ENCODE results near the gene SLC12A7. TPM values are rescaled to one million over a fixed set of nuclear protein-coding genes. Genes with fewer than 3 reads are reported as not detected.

Gene SLC12A7
- total RNA-seq, 4 donors from 2014 or later = 26.1 to 41.6 (median 29.1) TPM

DNA sequence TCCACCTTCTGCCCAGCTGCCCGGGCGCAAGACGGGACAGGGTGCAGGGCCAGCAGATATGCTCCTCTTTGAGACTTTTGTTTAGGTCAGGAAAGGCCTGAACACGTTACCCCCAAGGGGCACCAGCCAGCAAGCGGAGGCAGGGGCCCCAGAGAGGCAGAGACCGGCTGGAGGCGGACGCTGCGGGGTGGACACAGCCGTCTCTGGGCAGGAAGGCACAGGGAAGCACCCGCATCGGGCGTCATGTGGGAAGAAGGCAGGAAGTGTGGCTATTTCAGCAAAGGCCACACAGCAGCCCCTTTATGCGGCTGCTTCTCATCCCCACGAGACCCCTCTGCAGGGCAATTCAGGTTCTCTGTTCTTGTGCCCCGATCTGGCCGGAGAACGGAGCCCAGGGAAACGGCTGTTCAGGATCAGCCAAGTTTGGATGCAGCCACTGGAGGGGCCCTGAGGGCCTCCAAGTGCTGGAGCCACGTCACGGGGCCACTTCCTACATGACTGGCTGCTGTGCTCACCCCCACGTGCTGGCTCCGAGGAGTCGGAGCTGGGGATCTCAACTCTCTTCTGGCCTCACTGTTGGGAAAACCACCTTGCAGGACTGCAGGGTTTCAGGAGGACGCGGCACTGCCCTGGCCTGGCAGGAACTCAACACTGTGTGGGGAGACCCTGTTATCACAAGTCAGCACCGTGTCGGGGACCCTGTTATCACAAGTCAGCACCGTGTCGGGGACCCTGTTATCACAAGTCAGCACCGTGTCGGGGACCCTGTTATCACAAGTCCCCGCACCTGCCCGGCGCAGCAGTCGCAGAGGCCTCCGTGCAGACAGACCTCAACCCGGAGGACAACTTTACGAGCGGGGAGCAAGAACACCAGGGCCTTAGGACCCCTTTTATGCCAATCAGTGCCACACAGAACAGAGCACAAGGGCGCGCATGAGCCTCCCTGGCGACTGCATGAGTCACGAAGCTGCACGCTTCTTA is 44.4 kb downstream of the SLC12A7 start:
- no peaks in the 10 kb centered on the region for H3K4me1 ChIP-seq
- H3K9me3 ChIP-seq = no peaks in the 10 kb centered on the region
- intact Hi-C loops (cut with DNase I) = no loop called here
- TF ChIP-seq, protein P1, sequence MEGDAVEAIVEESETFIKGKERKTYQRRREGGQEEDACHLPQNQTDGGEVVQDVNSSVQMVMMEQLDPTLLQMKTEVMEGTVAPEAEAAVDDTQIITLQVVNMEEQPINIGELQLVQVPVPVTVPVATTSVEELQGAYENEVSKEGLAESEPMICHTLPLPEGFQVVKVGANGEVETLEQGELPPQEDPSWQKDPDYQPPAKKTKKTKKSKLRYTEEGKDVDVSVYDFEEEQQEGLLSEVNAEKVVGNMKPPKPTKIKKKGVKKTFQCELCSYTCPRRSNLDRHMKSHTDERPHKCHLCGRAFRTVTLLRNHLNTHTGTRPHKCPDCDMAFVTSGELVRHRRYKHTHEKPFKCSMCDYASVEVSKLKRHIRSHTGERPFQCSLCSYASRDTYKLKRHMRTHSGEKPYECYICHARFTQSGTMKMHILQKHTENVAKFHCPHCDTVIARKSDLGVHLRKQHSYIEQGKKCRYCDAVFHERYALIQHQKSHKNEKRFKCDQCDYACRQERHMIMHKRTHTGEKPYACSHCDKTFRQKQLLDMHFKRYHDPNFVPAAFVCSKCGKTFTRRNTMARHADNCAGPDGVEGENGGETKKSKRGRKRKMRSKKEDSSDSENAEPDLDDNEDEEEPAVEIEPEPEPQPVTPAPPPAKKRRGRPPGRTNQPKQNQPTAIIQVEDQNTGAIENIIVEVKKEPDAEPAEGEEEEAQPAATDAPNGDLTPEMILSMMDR (IDR thresholded peaks at IDR 0.05) = no peak
- TF ChIP-seq POLR2A (IDR thresholded peaks at IDR 0.05) = no peak
- DNase-seq = no peak
- no peak overlapping the region for H3K27ac ChIP-seq
- WGBS, 2 donors = 90 to 92% methylated on average over 32 to 42 of the region's 45 CpGs
- H3K4me3 ChIP-seq (replicated peaks in 1 of 3) = no peak overlapping the region
- H3K36me3 ChIP-seq = peaks cover 24 to 39% of the 10 kb centered on the region in 2 donors
- no peaks in the 10 kb centered on the region for H3K27me3 ChIP-seq

DNA sequence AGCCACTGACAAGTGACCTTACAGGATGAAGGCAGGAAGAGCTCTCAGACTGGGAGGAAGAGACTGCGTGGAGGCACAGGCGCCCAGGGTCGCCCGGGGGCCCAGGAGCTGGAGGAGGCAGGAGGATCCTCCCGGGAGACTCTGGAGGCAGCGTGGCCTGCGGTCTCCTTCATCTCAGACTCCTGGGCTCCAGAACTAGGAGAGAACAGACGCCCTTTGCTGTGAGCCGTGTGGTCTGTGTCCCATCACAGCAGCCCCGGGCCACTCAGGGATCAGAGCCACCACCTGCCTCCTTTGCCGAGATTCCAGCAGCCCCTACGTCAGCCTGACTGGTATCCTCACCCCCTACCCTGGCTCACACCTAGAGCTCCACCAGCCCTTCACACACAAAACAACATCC is 45.2 kb downstream of the SLC12A7 start:
- peaks cover 28 to 40% of the 10 kb centered on the region in 2 donors for H3K36me3 ChIP-seq
- TF ChIP-seq POLR2A (IDR thresholded peaks at IDR 0.05) = no peak
- TF ChIP-seq, protein P1 (IDR thresholded peaks at IDR 0.05) = no peak
- 89 to 94% methylated on average over 9 to 11 of the region's 12 CpGs for WGBS, 2 donors

DNA sequence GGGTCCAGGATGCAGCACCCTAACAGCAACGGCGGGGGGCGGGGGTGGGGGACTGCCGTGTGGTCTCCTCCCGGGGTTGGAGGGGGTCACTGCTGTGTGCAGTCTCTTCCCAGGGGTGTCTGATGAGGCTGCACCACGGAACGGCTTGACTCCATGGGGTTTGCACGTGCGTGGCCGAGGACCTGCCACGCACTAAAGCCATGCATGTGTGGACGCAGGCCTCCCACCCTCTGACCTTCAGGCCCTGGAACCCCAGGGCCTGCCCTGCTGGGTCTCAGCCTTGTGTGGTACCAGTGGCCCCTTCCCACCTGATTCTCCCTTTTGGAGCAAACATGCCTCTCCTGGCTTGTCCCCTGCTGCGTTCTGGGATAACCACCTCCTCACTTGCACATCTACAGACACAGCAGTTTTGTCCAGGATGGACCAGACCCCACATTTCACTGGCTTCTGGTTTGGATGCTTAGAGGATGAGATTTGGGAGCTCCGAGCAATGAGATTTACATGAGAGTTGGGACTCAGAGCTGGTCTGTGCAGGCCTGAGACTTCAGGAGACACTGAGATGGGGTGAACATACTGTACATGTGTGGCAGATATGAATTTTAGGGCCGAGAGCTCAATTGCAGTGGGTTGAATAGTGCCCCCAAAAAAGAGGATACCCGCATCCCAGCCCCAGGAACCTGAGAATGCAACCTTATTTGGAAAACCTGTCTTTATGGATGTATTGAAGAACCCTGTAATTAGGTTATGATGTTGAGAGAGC is 45.8 kb downstream of the SLC12A7 start:
- no peaks in the 10 kb centered on the region for H3K27me3 ChIP-seq
- no peak overlapping the region for H3K27ac ChIP-seq
- peaks cover 28 to 40% of the 10 kb centered on the region in 2 donors for H3K36me3 ChIP-seq
- no peak overlapping the region for H3K4me3 ChIP-seq (replicated peaks in 1 of 3)
- WGBS, 2 donors = 94 to 98% methylated on average over 3 to 9 of the region's 16 CpGs
- intact Hi-C loops (cut with DNase I) = no loop called here
- H3K9me3 ChIP-seq = no peaks in the 10 kb centered on the region
- DNase-seq = no peak
- H3K4me1 ChIP-seq = no peaks in the 10 kb centered on the region
- TF ChIP-seq POLR2A (IDR thresholded peaks at IDR 0.05) = no peak
- TF ChIP-seq, protein P1 (IDR thresholded peaks at IDR 0.05) = no peak

More for the DNA sequence above, 45.2 kb downstream of the SLC12A7 start:
- H3K4me3 ChIP-seq (replicated peaks in 1 of 3) = no peak overlapping the region
- no peaks in the 10 kb centered on the region for H3K27me3 ChIP-seq
- no peaks in the 10 kb centered on the region for H3K4me1 ChIP-seq
- DNase-seq = no peak
- intact Hi-C loops (cut with DNase I) = no loop called here
- no peaks in the 10 kb centered on the region for H3K9me3 ChIP-seq
- H3K27ac ChIP-seq = no peak overlapping the region

DNA sequence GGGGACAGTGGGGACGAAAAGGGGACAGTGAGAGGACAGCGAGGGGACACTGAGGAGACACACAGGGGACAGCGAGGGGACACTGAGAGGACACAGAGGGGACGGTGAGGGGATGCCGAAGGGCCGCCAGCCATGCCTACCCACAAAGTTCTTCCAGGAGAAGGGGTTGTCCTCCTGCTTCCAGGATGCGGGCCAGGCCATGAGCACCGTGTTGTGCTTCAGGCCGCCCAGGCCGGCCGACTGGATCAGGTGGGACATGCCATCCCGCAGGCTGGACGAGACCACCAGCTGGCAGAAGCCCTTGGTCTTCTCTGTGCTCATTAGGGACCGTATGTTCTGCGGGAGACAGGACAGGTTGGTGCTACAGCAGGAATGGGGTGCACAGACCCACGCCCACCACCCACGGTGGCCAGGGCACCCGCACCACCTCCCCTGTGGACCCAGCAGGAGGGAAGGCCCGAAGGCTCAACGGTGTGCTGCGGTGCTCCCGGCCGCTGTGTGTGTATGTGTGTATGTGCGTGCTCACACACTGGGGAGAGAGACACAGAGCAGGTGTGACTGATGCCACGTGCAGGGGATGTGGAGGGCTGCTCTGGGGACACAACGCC is 46.6 kb downstream of the SLC12A7 start:
- intact Hi-C loops (cut with DNase I) = no loop called here
- H3K27me3 ChIP-seq = no peaks in the 10 kb centered on the region
- whole genome bisulfite sequencing, 2 donors = 89 to 92% methylated on average over 16 to 24 of the region's 26 CpGs
- no peak overlapping the region for H3K4me3 ChIP-seq (replicated peaks in 1 of 3)
- no peaks in the 10 kb centered on the region for H3K9me3 ChIP-seq
- DNase-seq = no peak
- H3K27ac ChIP-seq = no peak overlapping the region
- TF ChIP-seq, protein P1 (IDR thresholded peaks at IDR 0.05) = no peak
- TF ChIP-seq POLR2A (IDR thresholded peaks at IDR 0.05) = no peak
- peaks cover 29 to 45% of the 10 kb centered on the region in 2 donors for H3K36me3 ChIP-seq
- no peaks in the 10 kb centered on the region for H3K4me1 ChIP-seq

Measured in thyroid gland (tissue), 4 donors.